GM18502 (cell line): ENCODE data around the gene KLF6.

ENCODE experiments used
- ATAC-seq: cut with Tn5 transposase; IDR thresholded peaks from one replicate; pipeline ENCODE4 v1.9.1; 2021; ENCODE audit warnings: mild to moderate bottlenecking; ENCODE audit not compliant: unreplicated experiment, poor library complexity

The KLF6 gene

GRCh38 chr10:3790272-3790671, 5.3 kb upstream of the KLF6 start:
- no peak for ATAC-seq

DNA sequence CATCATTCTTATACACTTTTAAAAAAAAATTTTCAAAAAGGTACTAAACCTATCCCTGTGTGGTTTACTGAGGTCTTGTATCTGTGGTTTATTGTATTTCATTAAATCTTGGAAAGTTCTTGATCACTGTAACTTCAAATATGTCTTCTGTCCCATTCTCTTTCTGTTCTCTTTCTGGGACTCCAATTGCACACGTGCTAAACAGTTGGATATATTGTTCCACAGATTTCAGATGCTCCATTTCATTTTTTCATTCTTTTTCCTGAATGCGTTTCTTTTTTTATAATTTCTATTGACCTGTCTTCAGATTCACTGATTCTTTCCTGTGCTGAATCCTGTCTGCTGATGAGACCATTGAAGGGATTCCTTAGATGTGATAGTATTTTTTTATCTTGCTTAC, 4.6 kb upstream of the KLF6 start:
- no peak for ATAC-seq

- no peak for ATAC-seq
Measured at GRCh38 chr10:3787816-3788215, 2.8 kb upstream of the KLF6 start.

DNA sequence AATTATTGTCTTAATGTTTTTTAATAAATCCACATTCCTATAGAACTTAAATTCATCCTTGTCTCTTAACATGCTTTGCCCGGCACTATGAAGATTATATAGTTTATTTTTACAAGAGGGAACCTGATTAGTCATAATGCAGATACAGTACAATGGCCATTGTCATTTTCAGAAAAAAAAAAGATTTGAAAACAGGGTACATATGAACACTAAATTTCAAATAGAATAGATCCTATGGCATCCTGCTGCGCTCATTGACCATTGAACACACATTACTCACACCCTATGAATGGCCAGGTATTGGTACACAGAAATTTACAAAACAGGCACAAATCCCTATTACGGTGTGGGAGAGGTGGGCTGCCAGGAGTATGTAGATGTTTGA, 2.0 kb upstream of the KLF6 start:
- no peak for ATAC-seq

DNA sequence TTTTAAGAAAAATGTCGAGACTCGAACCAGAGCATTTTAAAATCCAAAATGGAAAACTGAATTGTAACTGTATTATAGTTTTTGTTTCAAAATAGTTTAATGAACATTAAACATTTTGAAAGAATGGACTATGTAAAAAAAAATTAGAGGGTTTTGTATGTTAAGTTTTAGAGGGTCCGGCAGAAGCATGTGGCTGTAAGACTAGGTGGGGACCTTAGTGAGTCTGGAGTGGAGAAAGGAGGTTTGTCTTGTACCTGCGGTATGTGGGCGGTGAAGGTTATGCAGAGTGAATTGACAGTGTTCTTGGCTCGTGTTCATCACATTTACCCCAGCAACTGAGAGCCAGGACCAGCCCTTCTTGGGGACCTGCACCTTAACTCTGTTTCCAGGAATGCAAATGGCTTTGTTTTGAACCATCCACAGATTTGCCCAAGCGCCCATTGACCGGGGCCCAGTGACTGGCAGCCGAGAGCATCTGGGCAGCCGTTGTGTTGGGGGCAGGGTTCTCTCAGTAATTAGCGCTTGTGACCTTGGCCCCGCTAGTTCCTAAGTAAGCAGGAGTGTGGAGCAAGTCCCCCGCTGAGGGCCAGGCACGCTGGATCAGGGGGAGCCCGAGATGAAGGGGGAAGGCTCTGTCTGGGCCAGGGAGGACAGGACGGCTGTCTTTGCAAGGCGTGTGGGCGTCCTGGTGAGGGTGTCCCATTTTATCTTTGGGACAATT, 1.4 kb upstream of the KLF6 start:
- no peak for ATAC-seq

- ATAC-seq = no peak
Measured at GRCh38 chr10:3785851-3786271, 852 bp upstream of the KLF6 start.

GRCh38 chr10:3785251-3785850, 342 bp upstream of the KLF6 start:
- peak; percentile 78 for ATAC-seq

- ATAC-seq = no peak
Measured at GRCh38 chr10:3783682-3784432, 1.2 kb downstream of the KLF6 start.

- peak; percentile 33 for ATAC-seq
Measured at GRCh38 chr10:3783316-3783681, 1.7 kb downstream of the KLF6 start.

DNA sequence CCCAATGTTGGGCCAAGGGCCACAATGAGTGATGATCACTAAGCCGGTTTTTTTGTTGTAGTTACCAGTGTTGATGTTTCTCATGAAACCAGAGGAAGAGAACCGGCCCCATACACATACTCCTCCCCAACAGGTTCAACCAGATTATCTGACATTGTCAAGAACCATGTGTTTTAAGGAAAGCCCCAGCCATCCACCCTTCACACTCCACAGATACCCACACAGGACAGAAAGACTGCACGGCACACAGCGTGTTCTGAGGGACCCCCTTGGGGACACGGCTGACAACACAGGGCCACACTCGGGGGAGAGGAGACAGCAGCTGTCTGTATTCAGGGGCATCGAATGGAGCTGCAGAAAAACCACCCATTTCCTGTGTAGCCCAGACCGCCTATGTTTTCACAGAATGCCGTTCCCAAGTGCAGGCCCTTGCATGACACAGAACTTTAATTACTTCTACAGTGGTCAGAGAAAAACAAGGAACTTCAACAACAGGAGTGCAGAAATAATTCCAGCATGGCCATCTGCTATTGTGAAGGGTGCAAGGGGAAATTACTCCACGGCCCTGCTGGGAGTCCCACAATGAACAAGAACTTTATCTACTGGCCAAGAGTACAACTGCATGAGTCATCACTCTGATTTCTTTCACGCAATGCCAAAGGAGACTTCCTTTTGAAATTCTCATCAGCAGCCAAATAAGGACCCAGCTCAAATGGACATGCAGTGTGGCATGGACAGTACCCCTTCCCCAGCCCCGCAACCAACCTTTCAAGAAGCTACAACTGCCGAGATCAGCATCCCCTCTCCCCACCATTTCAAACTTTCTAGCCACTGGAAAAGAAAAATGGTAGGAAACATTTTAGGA, 2.3 kb downstream of the KLF6 start:
- peak; percentile 24 for ATAC-seq

DNA sequence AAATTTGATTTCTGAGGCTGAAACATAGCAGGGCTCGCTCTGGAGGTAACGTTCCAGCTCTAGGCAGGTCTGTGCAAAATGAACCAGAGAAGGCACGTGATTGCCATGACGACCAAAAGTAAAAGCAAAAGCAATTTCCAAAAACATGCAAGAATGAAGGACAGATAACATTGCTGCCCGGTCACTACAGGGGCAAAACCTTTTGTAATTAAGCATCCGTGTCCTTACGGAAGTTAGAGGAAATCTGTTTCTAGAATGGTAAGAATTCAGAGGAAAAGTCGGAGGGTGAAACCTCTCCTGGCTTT, 2.9 kb downstream of the KLF6 start:
- no peak for ATAC-seq

DNA sequence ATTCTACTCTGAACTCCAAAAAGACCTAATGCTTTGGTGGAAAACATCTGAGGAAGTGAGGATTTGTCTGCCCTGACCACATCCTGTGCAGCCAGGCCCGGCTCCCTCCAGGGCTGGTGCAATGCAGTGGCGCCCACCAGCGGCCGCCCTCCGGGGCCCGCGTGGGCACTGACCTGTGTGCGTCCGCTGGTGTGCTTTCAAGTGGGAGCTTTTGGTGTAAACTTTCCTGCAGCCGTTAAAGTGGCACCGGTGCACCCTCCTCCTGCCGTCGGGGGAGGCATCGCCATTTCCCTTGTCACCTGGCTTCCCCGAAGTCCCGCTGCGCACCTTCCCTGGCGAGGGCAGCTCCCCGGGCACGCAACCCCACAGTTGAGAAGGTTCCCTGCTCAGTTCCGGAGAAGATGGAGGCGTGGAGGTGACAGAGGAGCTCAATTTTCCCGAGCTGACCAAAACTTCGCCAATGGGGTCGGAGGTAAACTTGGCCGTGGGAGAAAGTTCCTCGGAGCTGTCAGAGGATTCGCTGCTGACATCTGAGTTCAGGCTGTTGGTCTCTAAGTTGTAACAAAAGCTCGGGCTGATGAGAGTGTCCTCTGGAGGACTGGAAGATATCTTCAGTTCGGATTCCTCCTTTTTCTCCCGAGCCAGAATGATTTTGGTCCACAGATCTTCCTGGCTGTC, 3.4 kb downstream of the KLF6 start:
- ATAC-seq = no peak

GRCh38 chr10:3780771-3781467, 4.1 kb downstream of the KLF6 start:
- ATAC-seq = no peak

- no peak for ATAC-seq
Measured at GRCh38 chr10:3780021-3780770, 4.8 kb downstream of the KLF6 start.

GRCh38 chr10:3779158-3779741, 5.8 kb downstream of the KLF6 start:
- no peak for ATAC-seq

DNA sequence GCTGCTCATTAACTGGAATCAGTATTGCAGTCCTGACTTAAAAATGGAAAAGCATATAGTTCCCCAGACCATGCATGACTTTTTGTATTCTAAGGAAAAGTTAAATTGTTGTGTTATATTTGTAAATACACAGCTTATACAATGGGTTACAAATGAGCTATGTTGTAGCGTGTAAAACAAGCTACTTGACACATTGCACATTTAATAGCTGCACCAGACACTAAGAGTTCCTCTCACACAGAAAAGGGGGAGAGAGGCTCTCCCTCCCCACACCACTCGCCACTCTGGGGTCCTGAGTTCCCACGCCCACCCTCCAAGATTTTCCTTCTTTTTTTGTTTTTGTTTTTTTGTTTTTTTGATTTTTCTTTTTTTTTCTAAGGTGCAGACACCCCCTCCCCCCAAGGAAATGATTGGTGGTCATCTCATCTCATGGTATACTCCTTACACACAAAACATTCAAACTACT, 6.3 kb downstream of the KLF6 start:
- ATAC-seq = no peak

- ATAC-seq = no peak
Measured at GRCh38 chr10:3777981-3778691, 6.9 kb downstream of the KLF6 start.
